AG09309 (cell line): ENCODE results near the gene UIMC1.

Experiments
- DNase-seq: peaks from one replicate; pipeline ENCODE4 v3.0.0-alpha.2; 2010; ENCODE audit warnings: low read depth
- H3K4me3 ChIP-seq: 2 replicates; pipeline ENCODE4 v1.5.1; 2011; ENCODE audit warnings: mild to moderate bottlenecking, low read depth, low read length, moderate library complexity; ENCODE audit not compliant: control insufficient read depth
- CTCF ChIP-seq: IDR thresholded peaks from 2 replicates; pipeline ENCODE4 v1.5.1; 2011; ENCODE audit warnings: mild to moderate bottlenecking, low read depth, low read length, inconsistent platforms; ENCODE audit not compliant: insufficient read depth, control insufficient read depth; ENCODE audit errors: missing control alignments

UIMC1 gene

GRCh38 chr5:176943816-176944215 lies 62.8 kb downstream of the UIMC1 start:
- TF ChIP-seq CTCF = no peak
- no peak overlapping the region for H3K4me3 ChIP-seq
- no peak for DNase-seq

- no peak for TF ChIP-seq CTCF
- DNase-seq = no peak
- no peak overlapping the region for H3K4me3 ChIP-seq
These were observed 64.6 kb downstream of the UIMC1 start for GRCh38 chr5:176941951-176942350.

- H3K4me3 ChIP-seq = no peak overlapping the region
- DNase-seq = no peak
- no peak for TF ChIP-seq CTCF
These were observed 68.1 kb downstream of the UIMC1 start for GRCh38 chr5:176938472-176938871.

GRCh38 chr5:176935017-176935416 lies 71.6 kb downstream of the UIMC1 start:
- no peak for DNase-seq
- TF ChIP-seq CTCF = no peak
- H3K4me3 ChIP-seq = no peak overlapping the region

GRCh38 chr5:176934309-176934930 lies 72.2 kb downstream of the UIMC1 start:
- H3K4me3 ChIP-seq = no peak overlapping the region
- no peak for DNase-seq
- TF ChIP-seq CTCF = no peak

GRCh38 chr5:176929654-176930053 lies 76.9 kb downstream of the UIMC1 start:
- no peak for DNase-seq
- H3K4me3 ChIP-seq = no peak overlapping the region
- no peak for TF ChIP-seq CTCF

- TF ChIP-seq CTCF = no peak
- DNase-seq = no peak
- no peak overlapping the region for H3K4me3 ChIP-seq
These were observed 79.0 kb downstream of the UIMC1 start for GRCh38 chr5:176927562-176927961.
